Hepatocyte (in vitro differentiated cells): Measurements from ENCODE around the gene CAMKMT. TPM values are rescaled to one million over a fixed set of nuclear protein-coding genes. Genes with fewer than 3 reads are reported as not detected.

Experiments used
- DNase-seq: peaks from one replicate; pipeline ENCODE4 v3.0.0-alpha.2; 2016; ENCODE audit warnings: low spot score
- H2AFZ ChIP-seq: fragments of 200-600 bp; sonication (generic); 2 replicates; pipeline ENCODE4 v1.6.0; 2016; ENCODE audit warnings: antibody characterized with exemption, mild to moderate bottlenecking
- H3K27ac ChIP-seq: fragments of 200-600 bp; sonication (generic); 2 replicates; pipeline ENCODE4 v1.5.1; 2016; ENCODE audit warnings: mild to moderate bottlenecking
- H3K27me3 ChIP-seq: fragments of 200-600 bp; sonication (generic); 2 replicates; pipeline ENCODE4 v1.6.1; 2016
- H3K36me3 ChIP-seq: fragments of 200-600 bp; sonication (generic); replicated peaks from 2 replicates; pipeline ENCODE4 v1.5.1; 2016; ENCODE audit warnings: low read depth; ENCODE audit not compliant: insufficient read depth
- H3K4me1 ChIP-seq: fragments of 200-600 bp; sonication (generic); 2 replicates; pipeline ENCODE4 v1.5.1; 2016; ENCODE audit warnings: mild to moderate bottlenecking, moderate library complexity; ENCODE audit not compliant: insufficient read depth
- H3K4me2 ChIP-seq: fragments of 200-600 bp; sonication (generic); 2 replicates; pipeline ENCODE4 v1.6.0; 2016
- H3K4me3 ChIP-seq: fragments of 200-600 bp; sonication (generic); 2 replicates; pipeline ENCODE4 v1.5.1; 2016; ENCODE audit warnings: mild to moderate bottlenecking
- H3K79me2 ChIP-seq: fragments of 200-600 bp; sonication (generic); 2 replicates; pipeline ENCODE4 v1.6.0; 2017; ENCODE audit warnings: mild to moderate bottlenecking
- H3K9me2 ChIP-seq: fragments of 200-600 bp; sonication (generic); replicated peaks from 2 replicates; pipeline ENCODE4 v1.6.0; 2017; ENCODE audit warnings: mild to moderate bottlenecking; ENCODE audit not compliant: insufficient read depth
- H3K9me3 ChIP-seq: fragments of 200-600 bp; sonication (generic); 2 replicates; pipeline ENCODE4 v1.5.1; 2016; ENCODE audit warnings: low read depth, mild to moderate bottlenecking
- H4K20me1 ChIP-seq: fragments of 200-600 bp; sonication (generic); 2 replicates; pipeline ENCODE4 v1.6.0; 2016; ENCODE audit warnings: mild to moderate bottlenecking; ENCODE audit not compliant: insufficient read depth, poor library complexity, severe bottlenecking
- CTCF ChIP-seq: fragments of 200-600 bp; sonication (generic); IDR thresholded peaks from 2 replicates; pipeline ENCODE4 v1.5.1; 2016; ENCODE audit warnings: antibody characterized with exemption, mild to moderate bottlenecking; ENCODE audit not compliant: poor library complexity
- EZH2 ChIP-seq: fragments of 200-600 bp; sonication (generic); IDR thresholded peaks from 2 replicates; pipeline ENCODE4 v1.6.1; 2016; ENCODE audit warnings: antibody characterized with exemption, mild to moderate bottlenecking, borderline replicate concordance
- EZH2phosphoT487 ChIP-seq: fragments of 200-600 bp; sonication (generic); IDR thresholded peaks from one replicate; pipeline ENCODE4 v1.6.1; 2018; ENCODE audit warnings: antibody characterized with exemption, mild to moderate bottlenecking, low read depth, moderate library complexity; ENCODE audit not compliant: unreplicated experiment, severe bottlenecking
- WGBS: methylation state at CpG from one replicate; pipeline ENCODE4 v1.1.6; 2016; ENCODE audit warnings: low lambda C conversion rate; ENCODE audit errors: missing lambda C conversion rate; 5-methylcytosine and 5-hydroxymethylcytosine counted together
- polyA plus RNA-seq: library from polyadenylated mRNA; unstranded; fragments of >200 nt; fragmentation: Nextera tagmentation; extraction: Ambion mirVana; gene quantifications from 2 replicates; pipeline ENCODE4 v1.2.1, GENCODE V29; 2016
- total RNA-seq: library from RNA; depleted of rRNA; stranded (reverse); fragments of >200 nt; gene quantifications from 2 replicates; pipeline ENCODE4 v1.2.3, GENCODE V29; 2014

CAMKMT gene
- total and polyA plus RNA-seq, 2 experiments from 2014 or later, result 10.3 to 12.7 TPM

- H3K4me1 ChIP-seq, result peaks cover under 1% of the 10 kb centered on the region
- H3K9me2 ChIP-seq, result no peaks in the 10 kb centered on the region
- H3K9me3 ChIP-seq, result no peaks in the 10 kb centered on the region
- no peaks in the 10 kb centered on the region for H4K20me1 ChIP-seq
- H2AFZ ChIP-seq, result no peak overlapping the region
- no peak overlapping the region for H3K4me3 ChIP-seq
- H3K27me3 ChIP-seq, result peaks cover 47% of the 10 kb centered on the region
- no peaks in the 10 kb centered on the region for H3K79me2 ChIP-seq
- H3K36me3 ChIP-seq, result no peaks in the 10 kb centered on the region
- no peak overlapping the region for H3K4me2 ChIP-seq
- no peak for DNase-seq
- 55% methylated on average over 8 of the region's 8 CpGs for WGBS
- TF ChIP-seq EZH2phosphoT487 (no peak), EZH2 (no peak), CTCF (no peak)
- no peak overlapping the region for H3K27ac ChIP-seq
Measured at GRCh38 chr2:44763275-44763782, 401.6 kb downstream of the CAMKMT start.

GRCh38 chr2:44766220-44766619 lies 404.5 kb downstream of the CAMKMT start:
- Histone ChIP-seq H3K4me1 (peaks cover 8% of the 10 kb centered on the region), H3K4me2 (no peak overlapping the region), H4K20me1 (no peaks in the 10 kb centered on the region), H3K27me3 (peaks cover 72% of the 10 kb centered on the region), H3K9me3 (no peaks in the 10 kb centered on the region), H3K4me3 (no peak overlapping the region), H3K79me2 (no peaks in the 10 kb centered on the region), H3K27ac (no peak overlapping the region), H3K9me2 (no peaks in the 10 kb centered on the region), H3K36me3 (no peaks in the 10 kb centered on the region), H2AFZ (no peak overlapping the region)
- no peak for DNase-seq
- WGBS, result 91% methylated on average over 5 of the region's 5 CpGs
- TF ChIP-seq EZH2phosphoT487, result no peak
- TF ChIP-seq CTCF, result no peak
- no peak for TF ChIP-seq EZH2

GRCh38 chr2:44766777-44767176 lies 405.0 kb downstream of the CAMKMT start:
- no peaks in the 10 kb centered on the region for H4K20me1 ChIP-seq
- H3K9me2 ChIP-seq, result no peaks in the 10 kb centered on the region
- H3K4me1 ChIP-seq, result peaks cover 8% of the 10 kb centered on the region
- H3K79me2 ChIP-seq, result no peaks in the 10 kb centered on the region
- H2AFZ ChIP-seq, result no peak overlapping the region
- no peak overlapping the region for H3K27ac ChIP-seq
- H3K36me3 ChIP-seq, result no peaks in the 10 kb centered on the region
- H3K4me3 ChIP-seq, result no peak overlapping the region
- peaks cover 75% of the 10 kb centered on the region for H3K27me3 ChIP-seq
- no peak for DNase-seq
- 63% methylated on average over 1 of the region's 1 CpG for WGBS
- TF ChIP-seq CTCF (no peak), EZH2 (no peak), EZH2phosphoT487 (no peak)
- no peaks in the 10 kb centered on the region for H3K9me3 ChIP-seq
- no peak overlapping the region for H3K4me2 ChIP-seq
